NCI-H187 treated with DMSO at 0.1 percent for 48 hours (cell line): ENCODE measurements around the gene FOLR3.
"Not testable (repeated sequence)": the region's sequence is repeated elsewhere in the genome, so short reads cannot be mapped to it uniquely, and the experiment has no call there.

Experiments used
- DNase-seq: peaks from one replicate; lab custom pipeline; 2025; lab: John Stamatoyannopoulos, UW

Gene FOLR3

GRCh38 chr11:72162891-72163492 lies 27.5 kb downstream of the FOLR3 start:
- DNase-seq = no peak

- DNase-seq = not testable (repeated sequence)
These were observed 28.7 kb downstream of the FOLR3 start for GRCh38 chr11:72164187-72164586.

- not testable (repeated sequence) for DNase-seq
These were observed 33.6 kb downstream of the FOLR3 start for GRCh38 chr11:72169046-72169555.

- DNase-seq = not testable (repeated sequence)
These were observed 34.2 kb downstream of the FOLR3 start for GRCh38 chr11:72169754-72170153.

GRCh38 chr11:72172043-72172442 lies 36.5 kb downstream of the FOLR3 start:
- not testable (repeated sequence) for DNase-seq

GRCh38 chr11:72173291-72173690 lies 37.8 kb downstream of the FOLR3 start:
- no peak for DNase-seq

GRCh38 chr11:72174302-72175070 lies 39.0 kb downstream of the FOLR3 start:
- DNase-seq = no peak

- no peak for DNase-seq
These were observed 42.1 kb downstream of the FOLR3 start for GRCh38 chr11:72177656-72178055.

GRCh38 chr11:72179049-72179803 lies 43.7 kb downstream of the FOLR3 start:
- DNase-seq = no peak

GRCh38 chr11:72179804-72180396 lies 44.4 kb downstream of the FOLR3 start:
- no peak for DNase-seq

GRCh38 chr11:72180892-72181552 lies 45.5 kb downstream of the FOLR3 start:
- DNase-seq = not testable (repeated sequence)

GRCh38 chr11:72181553-72181958 lies 46.0 kb downstream of the FOLR3 start:
- not testable (repeated sequence) for DNase-seq

- no peak for DNase-seq
These were observed 52.7 kb downstream of the FOLR3 start for GRCh38 chr11:72188267-72188666.
